Fibroblast of skin of abdomen (primary cell): ENCODE measurements around the gene SPCS2.
"Not testable (repeated sequence)": the region's sequence is repeated elsewhere in the genome, so short reads cannot be mapped to it uniquely, and the experiment has no call there.

Source experiments
- DNase-seq: peaks from one replicate; pipeline ENCODE4 v3.0.0-alpha.2; 2013

The SPCS2 gene

GRCh38 chr11:75002516-75002915, 53.5 kb downstream of the SPCS2 start:
- DNase-seq = no peak

- DNase-seq = no peak
Measured at GRCh38 chr11:75004215-75004614, 55.1 kb downstream of the SPCS2 start.

- DNase-seq = no peak
Measured at GRCh38 chr11:75011357-75011756, 62.3 kb downstream of the SPCS2 start.

GRCh38 chr11:75011872-75012271, 62.8 kb downstream of the SPCS2 start:
- no peak for DNase-seq

GRCh38 chr11:75013051-75013450, 64.0 kb downstream of the SPCS2 start:
- DNase-seq = peak; percentile 35

- DNase-seq = peak; percentile 79
Measured at GRCh38 chr11:75014129-75014528, 65.1 kb downstream of the SPCS2 start.

GRCh38 chr11:75019200-75019599, 70.1 kb downstream of the SPCS2 start:
- DNase-seq = not testable (repeated sequence)

- DNase-seq = not testable (repeated sequence)
Measured at GRCh38 chr11:75020328-75020727, 71.3 kb downstream of the SPCS2 start.

- DNase-seq = no peak
Measured at GRCh38 chr11:75022296-75022695, 73.2 kb downstream of the SPCS2 start.

- DNase-seq = peak; percentile 74
Measured at GRCh38 chr11:75022759-75023396, 73.8 kb downstream of the SPCS2 start.

- DNase-seq = no peak
Measured at GRCh38 chr11:75023446-75024067, 74.5 kb downstream of the SPCS2 start.

- DNase-seq = no peak
Measured at GRCh38 chr11:75024068-75024449, 75.0 kb downstream of the SPCS2 start.

- no peak for DNase-seq
Measured at GRCh38 chr11:75024764-75025211, 75.7 kb downstream of the SPCS2 start.

GRCh38 chr11:75025561-75025960, 76.5 kb downstream of the SPCS2 start:
- no peak for DNase-seq

- DNase-seq = no peak
Measured at GRCh38 chr11:75028321-75028720, 79.3 kb downstream of the SPCS2 start.
